Effector CD4-positive, alpha-beta T cell (primary cell): ENCODE data around the gene MRPS34.
A peak's percentile ranks its signal among the peaks of the same experiment; 100 is the strongest.

Experiments
- DNase-seq: peaks from one replicate; pipeline ENCODE4 v3.0.0-alpha.2; 2020

Gene MRPS34

GRCh38 chr16:1724491-1724890 lies 48.4 kb downstream of the MRPS34 start:
- no peak for DNase-seq

GRCh38 chr16:1723450-1724147 lies 49.3 kb downstream of the MRPS34 start:
- DNase-seq = peak; percentile 36
